ENCODE results near the gene AUP1.

GRCh38 chr2:74546004-74546403 is 16.5 kb upstream of the AUP1 start:
- no peak for TF ChIP-seq SP1 (IDR thresholded peaks at IDR 0.05)
- TF ChIP-seq HDGF (IDR thresholded peaks at IDR 0.05; ENCODE audit: borderline replicate concordance): no peak
- no peak for TF ChIP-seq FOXM1 (IDR thresholded peaks at IDR 0.05; ENCODE audit: borderline replicate concordance)
